Kidney epithelial cell (primary cell): ENCODE results near the gene IPO13. TPM values are rescaled to one million over a fixed set of nuclear protein-coding genes. Genes with fewer than 3 reads are reported as not detected.

Experiments
- DNase-seq: peaks from one replicate; pipeline ENCODE4 v3.0.0-alpha.2; 2010; ENCODE audit warnings: low read depth
- H3K27me3 ChIP-seq: 2 replicates; pipeline ENCODE4 v1.6.0; 2011; ENCODE audit warnings: low read length; ENCODE audit not compliant: control insufficient read depth, insufficient read depth
- H3K36me3 ChIP-seq: 2 replicates; pipeline ENCODE4 v1.5.1; 2011; ENCODE audit warnings: low read length; ENCODE audit not compliant: control insufficient read depth, insufficient read depth
- H3K4me3 ChIP-seq: 2 replicates; pipeline ENCODE4 v1.5.1; 2011; ENCODE audit warnings: low read depth, mild to moderate bottlenecking, control low read depth, low read length
- total RNA-seq: library from RNA; depleted of rRNA; stranded (reverse); fragments of >200 nt; gene quantifications from 2 replicates; pipeline ENCODE4 v1.2.3, GENCODE V29; 2015
- TF ChIP-seq, protein P1 (sequence below): IDR thresholded peaks from 2 replicates; pipeline ENCODE4 v1.5.1; 2011; ENCODE audit warnings: mild to moderate bottlenecking, moderate library complexity, low read length, control low read depth, inconsistent platforms; ENCODE audit not compliant: insufficient read depth, poor library complexity, severe bottlenecking

Gene IPO13
- total RNA-seq, 1 donor from 2014 or later, result 32.8 TPM

DNA sequence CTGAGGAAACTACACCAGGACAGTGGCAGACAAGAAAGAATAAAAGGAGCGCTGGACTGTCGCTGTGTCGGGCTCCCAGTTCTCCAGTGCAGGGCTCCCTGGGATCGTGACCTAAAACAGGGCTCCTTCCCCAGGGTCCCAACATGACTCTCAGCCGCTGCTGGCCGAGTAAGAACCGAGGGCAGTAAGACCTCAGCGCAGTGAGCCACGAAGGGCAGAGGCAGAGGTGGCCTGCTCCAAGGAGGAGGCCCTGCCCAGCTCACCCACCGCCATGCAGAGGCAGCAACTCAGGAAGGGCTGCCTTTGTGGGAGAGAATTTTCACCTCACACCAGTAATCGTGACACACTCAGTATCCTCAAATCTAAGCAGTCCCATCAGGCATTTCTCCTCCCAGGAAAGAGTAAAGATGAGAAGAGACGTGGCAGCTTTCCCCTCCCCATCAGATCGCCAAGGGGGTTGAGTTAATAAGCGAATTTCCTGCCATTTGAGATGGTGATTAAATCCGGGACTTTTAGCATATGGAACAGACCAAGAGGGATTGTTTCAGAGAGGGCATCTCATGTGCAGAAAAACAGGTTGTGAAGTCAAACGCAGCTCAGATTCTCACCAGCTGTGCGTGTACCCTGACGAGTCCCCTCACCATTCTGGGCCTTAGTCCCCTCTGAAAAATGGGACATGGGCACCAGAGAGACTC is 32.9 kb upstream of the IPO13 start:
- TF ChIP-seq, protein P1, sequence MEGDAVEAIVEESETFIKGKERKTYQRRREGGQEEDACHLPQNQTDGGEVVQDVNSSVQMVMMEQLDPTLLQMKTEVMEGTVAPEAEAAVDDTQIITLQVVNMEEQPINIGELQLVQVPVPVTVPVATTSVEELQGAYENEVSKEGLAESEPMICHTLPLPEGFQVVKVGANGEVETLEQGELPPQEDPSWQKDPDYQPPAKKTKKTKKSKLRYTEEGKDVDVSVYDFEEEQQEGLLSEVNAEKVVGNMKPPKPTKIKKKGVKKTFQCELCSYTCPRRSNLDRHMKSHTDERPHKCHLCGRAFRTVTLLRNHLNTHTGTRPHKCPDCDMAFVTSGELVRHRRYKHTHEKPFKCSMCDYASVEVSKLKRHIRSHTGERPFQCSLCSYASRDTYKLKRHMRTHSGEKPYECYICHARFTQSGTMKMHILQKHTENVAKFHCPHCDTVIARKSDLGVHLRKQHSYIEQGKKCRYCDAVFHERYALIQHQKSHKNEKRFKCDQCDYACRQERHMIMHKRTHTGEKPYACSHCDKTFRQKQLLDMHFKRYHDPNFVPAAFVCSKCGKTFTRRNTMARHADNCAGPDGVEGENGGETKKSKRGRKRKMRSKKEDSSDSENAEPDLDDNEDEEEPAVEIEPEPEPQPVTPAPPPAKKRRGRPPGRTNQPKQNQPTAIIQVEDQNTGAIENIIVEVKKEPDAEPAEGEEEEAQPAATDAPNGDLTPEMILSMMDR, result no peak
- Histone ChIP-seq H3K36me3 (no peaks in the 10 kb centered on the region), H3K27me3 (no peaks in the 10 kb centered on the region), H3K4me3 (no peak overlapping the region)
- DNase-seq, result no peak

- DNase-seq, result no peak
These were observed 31.9 kb upstream of the IPO13 start for GRCh38 chr1:43914576-43915525.

GRCh38 chr1:43919906-43920305 is 26.8 kb upstream of the IPO13 start:
- no peaks in the 10 kb centered on the region for H3K36me3 ChIP-seq
- TF ChIP-seq, protein P1, result no peak
- no peak for DNase-seq
- H3K27me3 ChIP-seq, result no peaks in the 10 kb centered on the region
- H3K4me3 ChIP-seq, result no peak overlapping the region

More at GRCh38 chr1:43914576-43915525, 31.9 kb upstream of the IPO13 start:
- TF ChIP-seq, protein P1, result no peak
- no peaks in the 10 kb centered on the region for H3K27me3 ChIP-seq
- H3K36me3 ChIP-seq, result no peaks in the 10 kb centered on the region
- no peak overlapping the region for H3K4me3 ChIP-seq

DNA sequence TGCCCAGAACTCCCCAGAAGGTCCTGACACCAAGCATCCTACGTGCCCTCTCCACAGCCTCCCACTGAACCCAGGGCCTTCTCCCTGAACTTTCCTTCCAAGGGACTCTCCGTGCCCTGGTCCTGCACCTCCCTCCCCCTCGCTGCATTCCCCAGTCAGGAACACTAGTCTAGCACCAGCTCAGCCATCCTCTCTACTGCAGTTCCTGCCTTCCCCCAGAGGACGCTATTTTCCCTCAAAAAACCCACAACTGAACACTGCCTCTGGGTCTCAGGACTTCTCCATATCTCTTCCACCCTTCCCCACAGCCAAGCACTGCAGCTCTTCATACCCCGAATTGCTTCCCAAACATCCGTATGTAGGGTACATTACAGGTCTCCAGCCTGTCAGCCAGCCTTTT is 25.7 kb upstream of the IPO13 start:
- TF ChIP-seq, protein P1, result no peak
- no peaks in the 10 kb centered on the region for H3K27me3 ChIP-seq
- H3K36me3 ChIP-seq, result no peaks in the 10 kb centered on the region
- no peak for DNase-seq
- H3K4me3 ChIP-seq, result no peak overlapping the region

- no peaks in the 10 kb centered on the region for H3K27me3 ChIP-seq
- TF ChIP-seq, protein P1, result no peak
- H3K36me3 ChIP-seq, result no peaks in the 10 kb centered on the region
- DNase-seq, result no peak
- no peak overlapping the region for H3K4me3 ChIP-seq
These were observed 22.2 kb upstream of the IPO13 start for GRCh38 chr1:43924516-43924915.
